ENCODE results near the gene KAZN.

KAZN gene

GRCh38 chr1:14707531-14708445 lies 109.3 kb downstream of the KAZN start:
- peaks cover 9 to 41% of the 10 kb centered on the region in 2 donors for H3K27me3 Mint-ChIP-seq
- no peaks in the 10 kb centered on the region for H3K9me3 Mint-ChIP-seq
- no peak for DNase-seq
- H3K27ac Mint-ChIP-seq = no peak overlapping the region
- H3K36me3 Mint-ChIP-seq (ENCODE audit: insufficient read depth) = no peaks in the 10 kb centered on the region
- ATAC-seq (replicated peaks) = no peak
- H3K4me3 Mint-ChIP-seq = no peak overlapping the region
- no peaks in the 10 kb centered on the region for H3K4me1 Mint-ChIP-seq (ENCODE audit: low read depth in 2 of 2)

DNA sequence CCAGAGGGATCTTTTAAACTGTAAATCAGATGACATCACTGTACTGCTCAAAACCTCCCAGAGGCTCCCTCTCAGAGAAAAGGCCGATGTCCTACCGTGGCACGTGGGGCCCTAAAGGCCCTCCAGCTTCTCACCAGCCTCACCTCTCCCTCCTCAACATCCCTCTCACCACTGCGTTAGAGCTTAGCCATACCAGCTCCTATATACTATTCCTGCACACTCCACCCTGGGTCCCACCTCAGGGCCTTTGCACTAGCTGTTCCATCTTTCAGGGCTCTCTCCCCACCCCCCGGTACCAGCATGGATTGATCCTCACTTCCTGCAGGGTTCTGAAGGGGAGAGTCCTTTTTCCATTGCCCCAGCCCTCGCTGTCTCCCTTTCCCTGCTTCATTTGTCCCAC lies 111.8 kb downstream of the KAZN start:
- H3K4me1 Mint-ChIP-seq (ENCODE audit: low read depth in 2 of 2) = no peaks in the 10 kb centered on the region
- no peaks in the 10 kb centered on the region for H3K9me3 Mint-ChIP-seq
- no peak overlapping the region for H3K4me3 Mint-ChIP-seq
- no peak overlapping the region for H3K27ac Mint-ChIP-seq
- H3K36me3 Mint-ChIP-seq (ENCODE audit: insufficient read depth) = no peaks in the 10 kb centered on the region
- ATAC-seq (replicated peaks) (no peak), DNase-seq (no peak)
- H3K27me3 Mint-ChIP-seq = peaks cover under 1 to 35% of the 10 kb centered on the region in 2 donors

DNA sequence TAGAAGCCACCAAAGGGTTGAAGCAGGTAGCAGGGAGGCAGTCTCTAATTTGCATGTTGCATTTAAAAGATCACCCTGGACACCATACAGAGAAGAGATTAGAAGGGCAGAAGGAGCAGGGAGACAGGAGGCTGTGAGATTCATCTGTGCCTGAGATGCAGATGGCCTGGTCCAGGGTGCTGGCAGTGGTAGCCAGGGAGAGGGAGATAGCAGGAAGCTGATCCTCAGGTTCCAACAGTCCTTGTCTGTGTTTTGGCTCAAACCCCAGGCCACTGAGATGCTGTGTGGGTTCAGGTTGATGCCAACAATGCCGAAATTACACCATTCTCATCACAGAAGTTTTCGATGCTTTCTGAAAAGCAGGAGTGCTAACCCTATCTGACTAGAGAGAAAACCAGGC lies 113.7 kb downstream of the KAZN start:
- DNase-seq (no peak), ATAC-seq (replicated peaks) (no peak)
- Mint-ChIP-seq H3K9me3 (no peaks in the 10 kb centered on the region), H3K27ac (no peak overlapping the region), H3K4me1 (ENCODE audit: low read depth in 2 of 2) (no peaks in the 10 kb centered on the region), H3K4me3 (no peak overlapping the region), H3K36me3 (ENCODE audit: insufficient read depth) (no peaks in the 10 kb centered on the region), H3K27me3 (peaks cover 2 to 41% of the 10 kb centered on the region in 2 donors)

GRCh38 chr1:14713077-14713476 lies 114.6 kb downstream of the KAZN start:
- ATAC-seq (replicated peaks) (no peak), DNase-seq (no peak)
- Mint-ChIP-seq H3K9me3 (no peaks in the 10 kb centered on the region), H3K4me3 (no peak overlapping the region), H3K27me3 (peaks cover 4 to 43% of the 10 kb centered on the region in 2 donors), H3K36me3 (ENCODE audit: insufficient read depth) (no peaks in the 10 kb centered on the region), H3K27ac (no peak overlapping the region), H3K4me1 (ENCODE audit: low read depth in 2 of 2) (no peaks in the 10 kb centered on the region)

- Mint-ChIP-seq H3K27ac (no peak overlapping the region), H3K4me3 (no peak overlapping the region), H3K4me1 (ENCODE audit: low read depth in 2 of 2) (no peaks in the 10 kb centered on the region), H3K9me3 (peaks cover 0 to 8% of the 10 kb centered on the region in 2 donors), H3K27me3 (peaks cover 4 to 36% of the 10 kb centered on the region in 2 donors), H3K36me3 (ENCODE audit: insufficient read depth) (no peaks in the 10 kb centered on the region)
- DNase-seq = no peak
- no peak for ATAC-seq (replicated peaks)
These were observed 116.8 kb downstream of the KAZN start for GRCh38 chr1:14715266-14715665.

- peaks cover 4 to 30% of the 10 kb centered on the region in 2 donors for H3K27me3 Mint-ChIP-seq
- DNase-seq = no peak
- no peak overlapping the region for H3K27ac Mint-ChIP-seq
- H3K4me1 Mint-ChIP-seq (ENCODE audit: low read depth in 2 of 2) = no peaks in the 10 kb centered on the region
- ATAC-seq (replicated peaks) = no peak
- peaks cover 0 to 8% of the 10 kb centered on the region in 2 donors for H3K9me3 Mint-ChIP-seq
- H3K36me3 Mint-ChIP-seq (ENCODE audit: insufficient read depth) = no peaks in the 10 kb centered on the region
- no peak overlapping the region for H3K4me3 Mint-ChIP-seq
These were observed 117.3 kb downstream of the KAZN start for GRCh38 chr1:14715802-14716201.

DNA sequence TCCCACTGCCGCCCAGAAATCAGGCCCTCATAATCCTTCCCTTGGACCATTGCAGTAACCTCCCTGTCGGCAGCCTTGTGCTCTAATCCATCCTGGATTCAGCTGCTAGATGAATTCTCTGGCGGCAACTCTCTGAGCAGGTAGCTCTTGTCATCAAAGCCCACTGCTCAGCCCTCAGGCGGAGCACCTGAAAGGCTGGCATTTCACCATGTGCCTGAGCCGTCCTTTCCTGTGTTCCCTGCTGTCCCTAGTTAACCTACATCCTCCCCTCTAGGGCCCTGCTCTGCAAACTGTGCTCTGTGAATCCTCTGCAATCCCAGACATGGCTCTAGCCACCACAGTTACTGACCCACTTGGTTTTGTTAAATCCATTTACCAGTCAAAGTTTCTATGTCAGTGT lies 118.0 kb downstream of the KAZN start:
- Mint-ChIP-seq H3K4me3 (no peak overlapping the region), H3K27me3 (peaks cover 4 to 24% of the 10 kb centered on the region in 2 donors), H3K27ac (no peak overlapping the region), H3K9me3 (peaks cover 0 to 8% of the 10 kb centered on the region in 2 donors), H3K36me3 (ENCODE audit: insufficient read depth) (no peaks in the 10 kb centered on the region), H3K4me1 (ENCODE audit: low read depth in 2 of 2) (no peaks in the 10 kb centered on the region)
- no peak for ATAC-seq (replicated peaks)
- no peak for DNase-seq

- Mint-ChIP-seq H3K27me3 (peaks cover 4 to 15% of the 10 kb centered on the region in 2 donors), H3K4me1 (ENCODE audit: low read depth in 2 of 2) (no peaks in the 10 kb centered on the region), H3K4me3 (no peak overlapping the region), H3K36me3 (ENCODE audit: insufficient read depth) (no peaks in the 10 kb centered on the region), H3K9me3 (peaks cover 0 to 8% of the 10 kb centered on the region in 2 donors), H3K27ac (no peak overlapping the region)
- DNase-seq (no peak), ATAC-seq (replicated peaks) (no peak)
These were observed 120.0 kb downstream of the KAZN start for GRCh38 chr1:14718476-14718875.

DNA sequence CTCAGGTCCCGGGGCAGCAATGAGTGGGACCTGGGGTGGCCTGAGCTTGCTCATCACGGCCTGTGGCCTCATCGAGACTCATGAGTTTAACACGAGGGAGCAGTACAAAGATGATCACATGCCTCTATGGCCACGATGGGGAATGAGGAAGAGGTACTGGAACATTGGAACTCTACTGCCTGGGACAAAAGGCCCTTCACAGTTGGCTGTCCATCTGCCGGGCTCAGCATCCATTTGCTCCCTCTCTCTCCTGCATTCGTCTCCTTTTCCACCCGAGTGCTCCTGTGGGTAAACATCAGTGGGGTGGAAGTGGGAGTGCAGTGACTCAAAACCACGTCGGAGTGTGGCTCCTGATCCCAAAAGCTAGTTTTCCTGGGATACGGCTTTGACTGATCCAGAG lies 124.9 kb downstream of the KAZN start:
- no peak overlapping the region for H3K27ac Mint-ChIP-seq
- no peak for ATAC-seq (replicated peaks)
- peaks cover under 1 to 7% of the 10 kb centered on the region in 2 donors for H3K27me3 Mint-ChIP-seq
- no peak overlapping the region for H3K4me3 Mint-ChIP-seq
- H3K36me3 Mint-ChIP-seq (ENCODE audit: insufficient read depth) = no peaks in the 10 kb centered on the region
- H3K9me3 Mint-ChIP-seq = peaks cover 0 to 8% of the 10 kb centered on the region in 2 donors
- DNase-seq = no peak
- no peaks in the 10 kb centered on the region for H3K4me1 Mint-ChIP-seq (ENCODE audit: low read depth in 2 of 2)

DNA sequence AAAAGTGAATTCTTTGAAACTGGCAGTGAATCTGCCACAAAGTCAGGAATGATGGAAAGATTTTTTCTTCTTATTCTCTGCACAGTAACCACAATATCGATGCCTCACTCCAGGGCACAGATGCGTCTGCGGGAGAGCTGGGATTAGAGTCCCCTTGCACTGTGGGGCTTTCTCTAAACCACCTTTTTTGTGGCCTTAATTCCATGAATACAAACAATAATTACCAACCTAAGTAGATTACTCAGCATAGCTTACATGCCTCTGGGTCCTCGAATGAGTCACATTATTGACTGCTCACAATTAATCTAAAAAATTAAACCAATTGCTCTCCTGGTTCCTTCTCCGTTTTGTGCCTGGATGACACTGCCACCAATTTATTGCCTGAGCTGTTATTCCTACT lies 125.8 kb downstream of the KAZN start:
- no peaks in the 10 kb centered on the region for H3K4me1 Mint-ChIP-seq (ENCODE audit: low read depth in 2 of 2)
- peaks cover 0 to 4% of the 10 kb centered on the region in 2 donors for H3K9me3 Mint-ChIP-seq
- DNase-seq (no peak), ATAC-seq (replicated peaks) (no peak)
- no peak overlapping the region for H3K4me3 Mint-ChIP-seq
- no peaks in the 10 kb centered on the region for H3K36me3 Mint-ChIP-seq (ENCODE audit: insufficient read depth)
- H3K27ac Mint-ChIP-seq = no peak overlapping the region
- peaks cover 5 to 14% of the 10 kb centered on the region in 2 donors for H3K27me3 Mint-ChIP-seq

- Mint-ChIP-seq H3K36me3 (ENCODE audit: insufficient read depth) (no peaks in the 10 kb centered on the region), H3K4me3 (no peak overlapping the region), H3K27me3 (peaks cover 5 to 14% of the 10 kb centered on the region in 2 donors), H3K4me1 (ENCODE audit: low read depth in 2 of 2) (no peaks in the 10 kb centered on the region), H3K27ac (no peak overlapping the region), H3K9me3 (no peaks in the 10 kb centered on the region)
- DNase-seq = no peak
- ATAC-seq (replicated peaks) = no peak
These were observed 126.2 kb downstream of the KAZN start for GRCh38 chr1:14724678-14725077.

DNA sequence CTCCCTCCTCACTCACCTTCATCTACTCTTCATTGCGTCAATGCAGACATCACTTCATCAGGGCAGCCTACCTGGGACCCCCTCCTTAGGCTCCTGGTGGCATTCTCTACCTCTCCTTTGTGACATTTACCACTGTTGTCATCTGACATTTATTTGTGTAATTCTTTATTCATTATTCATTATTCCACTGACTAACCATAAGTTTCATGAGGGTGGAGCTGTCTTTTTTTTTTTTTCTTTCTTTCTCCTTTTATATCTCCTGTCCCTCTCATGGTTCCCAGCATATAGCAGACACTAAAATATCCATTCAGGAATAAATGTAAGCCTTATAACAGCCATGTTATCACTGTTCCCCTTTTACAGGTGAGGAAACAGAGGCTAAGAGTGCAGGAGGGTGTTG lies 126.8 kb downstream of the KAZN start:
- Mint-ChIP-seq H3K27me3 (peaks cover 5 to 14% of the 10 kb centered on the region in 2 donors), H3K4me3 (no peak overlapping the region), H3K4me1 (ENCODE audit: low read depth in 2 of 2) (no peaks in the 10 kb centered on the region), H3K36me3 (ENCODE audit: insufficient read depth) (no peaks in the 10 kb centered on the region), H3K9me3 (no peaks in the 10 kb centered on the region), H3K27ac (no peak overlapping the region)
- DNase-seq (no peak), ATAC-seq (replicated peaks) (no peak)

DNA sequence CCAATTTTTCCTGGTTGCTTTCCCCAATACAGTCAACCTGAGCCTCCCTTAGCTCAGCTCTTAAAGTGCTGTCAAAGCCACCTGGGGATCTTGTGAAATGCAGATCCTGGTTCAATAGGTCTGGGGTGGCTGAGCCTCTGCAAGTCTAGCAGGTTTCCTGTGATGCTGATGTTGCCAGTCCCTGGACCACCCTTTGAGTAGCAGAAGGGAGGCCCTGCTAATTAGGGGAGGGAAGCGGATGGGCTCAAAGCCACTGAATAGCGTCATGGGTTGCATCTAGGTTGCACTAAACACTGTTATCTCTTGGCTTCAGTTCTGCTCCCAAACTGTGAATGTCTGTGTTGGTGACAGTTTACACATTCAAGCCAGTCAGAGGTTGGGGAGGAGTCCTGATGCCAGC lies 127.2 kb downstream of the KAZN start:
- Mint-ChIP-seq H3K4me3 (no peak overlapping the region), H3K4me1 (ENCODE audit: low read depth in 2 of 2) (no peaks in the 10 kb centered on the region), H3K9me3 (no peaks in the 10 kb centered on the region), H3K36me3 (ENCODE audit: insufficient read depth) (no peaks in the 10 kb centered on the region), H3K27ac (no peak overlapping the region), H3K27me3 (peaks cover 5 to 14% of the 10 kb centered on the region in 2 donors)
- ATAC-seq (replicated peaks) (no peak), DNase-seq (no peak)

GRCh38 chr1:14726606-14727005 lies 128.1 kb downstream of the KAZN start:
- Mint-ChIP-seq H3K4me1 (ENCODE audit: low read depth in 2 of 2) (no peaks in the 10 kb centered on the region), H3K27me3 (peaks cover 5 to 14% of the 10 kb centered on the region in 2 donors), H3K9me3 (no peaks in the 10 kb centered on the region), H3K36me3 (ENCODE audit: insufficient read depth) (no peaks in the 10 kb centered on the region), H3K27ac (no peak overlapping the region), H3K4me3 (no peak overlapping the region)
- DNase-seq (no peak), ATAC-seq (replicated peaks) (no peak)

Measured in effector memory CD8-positive, alpha-beta T cell (primary cell).